Stimulated activated CD8-positive, alpha-beta memory T cell treated with anti-CD3 and anti-CD28 coated beads, Interleukin-4, amount 100 ng/mL, for 4 hours (primary cell): Measurements from ENCODE around the gene C1QC.

Experiments
- DNase-seq, 2 donors: peaks; one replicate each; pipeline ENCODE4 v3.0.0-alpha.2; 2020; ENCODE audit warnings: low read depth in 2 of 2, low spot score in 1 of 2

The C1QC gene

DNA sequence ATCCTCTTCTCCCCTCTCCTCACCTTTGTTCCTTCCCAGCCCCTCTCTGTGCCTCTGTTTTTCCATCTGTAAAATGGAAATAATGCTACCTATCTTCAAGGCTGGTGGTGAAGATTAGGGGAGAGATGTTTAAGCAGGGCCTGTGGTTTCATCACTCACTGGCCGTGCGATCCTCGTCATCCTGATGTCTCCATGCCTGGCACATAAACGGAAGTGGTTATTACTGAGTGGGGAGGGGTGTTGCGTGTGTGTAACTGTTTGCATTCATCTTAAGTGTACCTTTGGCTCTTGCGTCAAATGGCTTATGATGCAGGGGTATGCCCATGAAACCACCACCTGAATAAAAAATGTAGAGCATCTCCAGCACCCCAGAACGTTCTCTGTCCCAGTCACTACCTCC is 24.2 kb upstream of the C1QC start:
- DNase-seq, result no peak

- no peak for DNase-seq
Observed at GRCh38 chr1:22619798-22620197, 23.6 kb upstream of the C1QC start.

- DNase-seq, result no peak
Observed at GRCh38 chr1:22621761-22622160, 21.7 kb upstream of the C1QC start.

GRCh38 chr1:22625262-22625925 is 18.0 kb upstream of the C1QC start:
- no peak for DNase-seq

GRCh38 chr1:22626237-22627157 is 16.9 kb upstream of the C1QC start:
- no peak for DNase-seq

DNA sequence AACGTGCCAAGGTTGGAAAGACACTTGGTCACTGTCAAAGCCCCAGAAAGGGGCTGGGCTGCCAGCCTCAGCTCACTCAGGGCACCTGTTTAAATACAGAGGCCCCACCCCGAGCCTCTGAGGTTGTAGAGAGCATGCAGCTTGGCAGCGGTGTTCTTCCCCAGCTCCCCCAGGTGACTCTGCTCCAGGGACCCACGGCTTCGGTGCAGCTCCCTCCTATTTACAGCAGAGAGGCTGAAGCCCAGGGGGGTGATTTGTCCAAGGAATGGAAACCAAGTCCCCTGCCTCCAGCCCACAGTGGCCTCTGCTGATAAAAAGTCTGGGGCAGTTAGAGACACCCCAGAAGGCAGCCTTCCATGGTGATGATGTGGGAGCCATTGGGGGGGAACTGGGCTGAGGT is 16.1 kb upstream of the C1QC start:
- no peak for DNase-seq

GRCh38 chr1:22628698-22629444 is 14.6 kb upstream of the C1QC start:
- no peak for DNase-seq

- no peak for DNase-seq
Observed at GRCh38 chr1:22629886-22630285, 13.5 kb upstream of the C1QC start.

- DNase-seq, result no peak
Observed at GRCh38 chr1:22633697-22634463, 9.6 kb upstream of the C1QC start.

- DNase-seq, result no peak
Observed at GRCh38 chr1:22635436-22635835, 8.0 kb upstream of the C1QC start.

DNA sequence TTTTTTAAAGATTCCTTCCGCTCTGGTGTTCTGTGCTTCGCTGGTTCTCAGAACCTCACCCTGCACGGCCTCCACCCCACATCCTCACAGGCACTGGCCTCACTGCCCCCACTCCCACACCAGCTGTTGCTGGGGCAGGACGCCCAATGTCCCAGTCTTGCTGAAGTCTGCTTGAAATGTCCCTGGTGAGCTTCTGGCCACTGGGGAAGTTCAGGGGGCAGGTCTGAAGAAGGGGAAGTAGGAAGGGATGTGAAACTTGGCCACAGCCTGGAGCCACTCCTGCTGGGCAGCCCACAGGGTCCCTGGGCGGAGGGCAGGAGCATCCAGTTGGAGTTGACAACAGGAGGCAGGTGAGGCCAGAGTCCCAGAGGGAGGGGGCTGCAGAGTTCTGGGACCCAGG is 7.1 kb upstream of the C1QC start, which contains the start of gene C1QA:
C1QA (plus strand) TSS at position 276 of the 400 bp plus-strand sequence. CDS start 989 bp downstream, outside the sequence.
- no peak for DNase-seq

DNA sequence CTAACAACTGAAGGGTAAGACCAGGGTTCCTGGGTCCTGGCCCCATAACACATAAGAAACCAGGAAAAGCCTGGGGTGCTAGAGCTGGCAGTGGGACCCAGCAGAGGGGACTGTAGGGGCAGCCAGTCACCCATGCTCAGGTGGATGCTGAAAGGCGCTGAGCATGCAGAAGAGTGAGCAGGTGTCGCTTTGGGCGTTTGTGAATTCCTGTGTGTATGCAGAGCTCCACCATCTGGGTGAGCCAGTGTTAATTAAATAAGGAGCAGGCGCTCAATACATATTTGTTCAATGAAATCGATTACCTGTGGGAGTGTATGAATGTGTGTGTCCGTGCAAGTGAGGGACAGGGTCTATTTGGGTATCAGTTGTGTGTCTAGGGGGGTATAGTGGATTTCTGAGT is 6.5 kb upstream of the C1QC start:
- DNase-seq, result no peak

DNA sequence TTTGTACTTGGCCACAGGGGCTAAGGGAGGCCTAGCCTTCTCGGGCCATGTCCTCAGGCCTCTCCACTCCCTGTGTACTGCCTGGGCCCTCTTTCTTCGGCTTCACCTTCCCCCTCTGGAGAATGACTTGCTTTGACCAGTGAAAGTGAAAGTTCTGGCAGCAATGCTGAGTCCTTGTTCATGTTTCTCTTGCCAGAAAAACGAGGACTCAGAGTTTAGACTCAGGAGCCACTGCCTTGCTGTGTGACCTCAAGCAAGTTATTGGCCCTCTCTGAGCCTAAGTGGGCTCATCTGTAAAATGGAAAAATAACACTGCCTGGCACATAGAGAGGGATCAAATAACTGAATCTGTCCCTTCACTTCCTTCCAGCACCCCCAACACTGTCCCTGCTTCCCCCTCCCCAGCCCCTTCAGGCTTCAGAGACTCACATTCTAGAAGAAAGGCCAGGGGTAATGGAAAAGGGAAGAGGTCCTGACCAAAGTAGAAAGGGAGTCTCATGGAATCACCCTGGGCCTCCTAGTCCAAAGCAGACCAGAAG is 5.5 kb upstream of the C1QC start:
- no peak for DNase-seq

- no peak for DNase-seq
Observed at GRCh38 chr1:22638476-22639234, 4.8 kb upstream of the C1QC start.

DNA sequence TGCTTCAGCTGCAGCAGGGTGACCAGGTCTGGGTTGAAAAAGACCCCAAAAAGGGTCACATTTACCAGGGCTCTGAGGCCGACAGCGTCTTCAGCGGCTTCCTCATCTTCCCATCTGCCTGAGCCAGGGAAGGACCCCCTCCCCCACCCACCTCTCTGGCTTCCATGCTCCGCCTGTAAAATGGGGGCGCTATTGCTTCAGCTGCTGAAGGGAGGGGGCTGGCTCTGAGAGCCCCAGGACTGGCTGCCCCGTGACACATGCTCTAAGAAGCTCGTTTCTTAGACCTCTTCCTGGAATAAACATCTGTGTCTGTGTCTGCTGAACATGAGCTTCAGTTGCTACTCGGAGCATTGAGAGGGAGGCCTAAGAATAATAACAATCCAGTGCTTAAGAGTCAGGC is 4.1 kb upstream of the C1QC start:
- no peak for DNase-seq

- no peak for DNase-seq
Observed at GRCh38 chr1:22641247-22641646, 2.2 kb upstream of the C1QC start.

- DNase-seq, result peak; percentile 24 to 28
Observed at GRCh38 chr1:22641906-22642636, 1.4 kb upstream of the C1QC start.

- no peak for DNase-seq
Observed at GRCh38 chr1:22643928-22644327, 495 bp downstream of the C1QC start.

DNA sequence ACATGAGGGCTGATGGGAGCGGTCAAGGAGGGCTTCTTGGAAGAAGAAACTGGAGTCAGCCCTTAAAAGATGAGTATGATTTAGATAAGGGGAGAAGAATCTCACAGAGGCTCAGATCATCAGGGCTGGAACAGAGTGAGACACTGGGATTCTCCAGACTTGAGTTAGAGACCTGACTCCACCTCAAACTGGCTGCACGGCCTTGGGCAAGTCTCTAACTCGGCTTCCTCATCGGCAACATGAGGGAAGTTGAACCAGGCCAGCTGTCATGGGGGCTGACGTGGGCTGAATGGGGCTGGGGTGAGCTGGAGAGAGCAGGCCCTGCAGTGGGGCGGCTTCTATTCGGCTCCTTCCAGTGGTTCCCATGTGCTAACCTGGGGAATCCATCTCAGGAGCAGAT is 2.5 kb downstream of the C1QC start:
- no peak for DNase-seq
